Urinary bladder (tissue), 4 donors: ENCODE measurements around the gene SUSD4. TPM values are rescaled to one million over a fixed set of nuclear protein-coding genes. Genes with fewer than 3 reads are reported as not detected.
A peak's percentile ranks its signal among the peaks of the same experiment; 100 is the strongest.

Experiments used
- DNase-seq: peaks from one replicate; pipeline ENCODE4 v3.0.0-alpha.2; 2015; ENCODE audit errors: extremely low spot score
- H3K27ac ChIP-seq: one replicate; pipeline ENCODE4 v1.5.1; 2013; ENCODE audit warnings: low read depth, mild to moderate bottlenecking, moderate library complexity
- H3K36me3 ChIP-seq: one replicate; pipeline ENCODE4 v1.6.1; 2013; ENCODE audit warnings: mild to moderate bottlenecking, moderate library complexity; ENCODE audit not compliant: insufficient read depth
- H3K4me1 ChIP-seq: one replicate; pipeline ENCODE4 v1.6.1; 2013; ENCODE audit warnings: mild to moderate bottlenecking, moderate library complexity; ENCODE audit not compliant: insufficient read depth
- H3K4me3 ChIP-seq: one replicate; pipeline ENCODE4 v1.5.1; 2013; ENCODE audit warnings: low read depth, low read length
- WGBS: extraction: QIAGEN DNeasy Blood & Tissue Kit; methylation state at CpG from one replicate; pipeline ENCODE4 v1.1.7; 2013; 5-methylcytosine and 5-hydroxymethylcytosine counted together
- polyA plus RNA-seq: library from polyadenylated mRNA; stranded (reverse); fragments of 200-250 nt; gene quantifications from one replicate; pipeline ENCODE4 v1.2.3, GENCODE V29; 2013
- small RNA-seq: library from RNA; depleted of rRNA; stranded (forward); fragments of <200 nt; gene quantifications from one replicate; pipeline ENCODE3, GENCODE V24; 2014
- total RNA-seq: library from RNA; depleted of rRNA; stranded (reverse); fragments of >200 nt; gene quantifications from one replicate; pipeline ENCODE4 v1.2.3, GENCODE V29; 2014
- donor health status: healthy with polysubstance abuse.
- donor health status: healthy.

Gene SUSD4
- total and polyA plus RNA-seq, 2 donors, result 2.0 to 6.3 TPM

- H3K27ac ChIP-seq, result no peak overlapping the region
- no peak overlapping the region for H3K4me3 ChIP-seq
- 89% methylated on average over 9 of the region's 9 CpGs for WGBS
- no peaks in the 10 kb centered on the region for H3K36me3 ChIP-seq
- no peak for DNase-seq
- H3K4me1 ChIP-seq, result no peaks in the 10 kb centered on the region
Observed at GRCh38 chr1:223183268-223183862, 180.6 kb downstream of the SUSD4 start.

GRCh38 chr1:223180731-223181321, 183.2 kb downstream of the SUSD4 start:
- DNase-seq, result peak; percentile 8
- H3K27ac ChIP-seq, result no peak overlapping the region

GRCh38 chr1:223179786-223180185, 184.2 kb downstream of the SUSD4 start:
- H3K36me3 ChIP-seq, result no peaks in the 10 kb centered on the region
- 90% methylated on average over 1 of the region's 1 CpG for WGBS
- H3K4me1 ChIP-seq, result no peaks in the 10 kb centered on the region
- H3K4me3 ChIP-seq, result no peak overlapping the region
- DNase-seq, result no peak
- H3K27ac ChIP-seq, result no peak overlapping the region

More at GRCh38 chr1:223180731-223181321, 183.2 kb downstream of the SUSD4 start:
- H3K36me3 ChIP-seq, result no peaks in the 10 kb centered on the region
- WGBS, result 48% methylated on average over 5 of the region's 5 CpGs
- no peak overlapping the region for H3K4me3 ChIP-seq
- no peaks in the 10 kb centered on the region for H3K4me1 ChIP-seq

- 94% methylated on average over 3 of the region's 3 CpGs for WGBS
- H3K36me3 ChIP-seq, result no peaks in the 10 kb centered on the region
- H3K4me1 ChIP-seq, result no peaks in the 10 kb centered on the region
- no peak for DNase-seq
- H3K27ac ChIP-seq, result no peak overlapping the region
- H3K4me3 ChIP-seq, result no peak overlapping the region
Observed at GRCh38 chr1:223179280-223179679, 184.7 kb downstream of the SUSD4 start.

- no peak for DNase-seq
- Histone ChIP-seq H3K27ac (no peak overlapping the region), H3K4me3 (no peak overlapping the region), H3K36me3 (no peaks in the 10 kb centered on the region), H3K4me1 (no peaks in the 10 kb centered on the region)
- 41% methylated on average over 5 of the region's 5 CpGs for WGBS
Observed at GRCh38 chr1:223177681-223178080, 186.3 kb downstream of the SUSD4 start.

GRCh38 chr1:223176437-223176836, 187.5 kb downstream of the SUSD4 start:
- DNase-seq, result no peak
- Histone ChIP-seq H3K4me3 (no peak overlapping the region), H3K36me3 (no peaks in the 10 kb centered on the region), H3K27ac (no peak overlapping the region), H3K4me1 (no peaks in the 10 kb centered on the region)
- 92% methylated on average over 3 of the region's 3 CpGs for WGBS

- no peaks in the 10 kb centered on the region for H3K36me3 ChIP-seq
- no peak overlapping the region for H3K27ac ChIP-seq
- H3K4me1 ChIP-seq, result no peaks in the 10 kb centered on the region
- 70% methylated on average over 3 of the region's 3 CpGs for WGBS
- DNase-seq, result no peak
- no peak overlapping the region for H3K4me3 ChIP-seq
Observed at GRCh38 chr1:223175633-223176032, 188.3 kb downstream of the SUSD4 start.

- Histone ChIP-seq H3K27ac (no peak overlapping the region), H3K4me3 (no peak overlapping the region), H3K36me3 (no peaks in the 10 kb centered on the region), H3K4me1 (no peaks in the 10 kb centered on the region)
- WGBS, result 62% methylated on average over 4 of the region's 4 CpGs
- DNase-seq, result no peak
Observed at GRCh38 chr1:223175032-223175431, 188.9 kb downstream of the SUSD4 start.

Small RNA genes lying within 50 kb of the gene (small RNA-seq; reads per million reads assigned to genes)
- gene RNU4-57P, result not detected

Other genes with a start within 250 kb of the SUSD4 start
- gene TLR5, start 220.9 kb downstream of the SUSD4 start, total RNA-seq, result 5.7 TPM
- gene TLR5, start 220.9 kb downstream of the SUSD4 start, polyA plus RNA-seq, result 3.7 TPM
- not detected for gene CCDC185, start 29.2 kb upstream of the SUSD4 start, total RNA-seq
- not detected for gene CCDC185, start 29.2 kb upstream of the SUSD4 start, polyA plus RNA-seq